HG03342 (cell line): ENCODE measurements around the gene TAS1R2.

Experiments used
- ATAC-seq: cut with Tn5 transposase; IDR thresholded peaks from one replicate; pipeline ENCODE4 v1.9.1; 2021; ENCODE audit warnings: mild to moderate bottlenecking, moderate library complexity; ENCODE audit not compliant: unreplicated experiment

TAS1R2 gene

DNA sequence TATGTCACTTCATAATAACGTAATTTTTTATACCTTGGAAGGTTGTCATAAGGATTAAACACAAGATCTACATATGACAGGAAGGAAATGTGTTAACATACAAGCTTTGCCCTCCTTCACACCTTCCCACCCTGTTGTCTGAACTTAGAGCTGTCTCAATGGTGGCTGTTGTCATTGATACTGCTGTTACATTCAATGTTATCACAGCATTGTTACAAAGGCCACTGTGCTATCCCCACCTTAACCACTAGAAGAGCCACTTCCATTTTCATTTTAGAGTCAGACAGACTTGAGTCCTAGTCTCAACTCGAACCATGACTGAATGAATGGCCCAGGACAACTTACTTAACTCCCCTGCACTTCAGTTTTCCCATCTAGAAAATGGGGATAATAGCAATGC, 31.2 kb downstream of the TAS1R2 start:
- no peak for ATAC-seq

DNA sequence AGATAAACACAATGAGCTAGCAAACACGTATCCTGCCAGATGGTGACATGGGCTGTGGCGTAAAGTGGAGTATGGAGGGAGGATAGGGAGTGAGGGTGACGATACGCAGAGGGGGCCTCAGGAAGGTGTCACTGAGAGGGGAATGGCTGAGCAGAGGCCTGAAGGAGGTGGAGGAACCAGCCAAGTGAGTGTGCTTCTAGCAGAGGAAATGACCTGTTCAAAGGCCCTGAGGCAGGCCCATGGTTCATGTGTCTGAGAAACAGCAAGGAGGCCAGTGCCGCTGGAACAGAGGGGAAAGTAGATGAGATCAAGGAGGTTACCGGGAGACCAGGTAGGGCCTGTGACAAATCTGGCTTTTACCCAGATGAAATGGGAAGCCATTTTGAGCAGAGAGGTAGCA, 36.0 kb downstream of the TAS1R2 start:
- no peak for ATAC-seq

DNA sequence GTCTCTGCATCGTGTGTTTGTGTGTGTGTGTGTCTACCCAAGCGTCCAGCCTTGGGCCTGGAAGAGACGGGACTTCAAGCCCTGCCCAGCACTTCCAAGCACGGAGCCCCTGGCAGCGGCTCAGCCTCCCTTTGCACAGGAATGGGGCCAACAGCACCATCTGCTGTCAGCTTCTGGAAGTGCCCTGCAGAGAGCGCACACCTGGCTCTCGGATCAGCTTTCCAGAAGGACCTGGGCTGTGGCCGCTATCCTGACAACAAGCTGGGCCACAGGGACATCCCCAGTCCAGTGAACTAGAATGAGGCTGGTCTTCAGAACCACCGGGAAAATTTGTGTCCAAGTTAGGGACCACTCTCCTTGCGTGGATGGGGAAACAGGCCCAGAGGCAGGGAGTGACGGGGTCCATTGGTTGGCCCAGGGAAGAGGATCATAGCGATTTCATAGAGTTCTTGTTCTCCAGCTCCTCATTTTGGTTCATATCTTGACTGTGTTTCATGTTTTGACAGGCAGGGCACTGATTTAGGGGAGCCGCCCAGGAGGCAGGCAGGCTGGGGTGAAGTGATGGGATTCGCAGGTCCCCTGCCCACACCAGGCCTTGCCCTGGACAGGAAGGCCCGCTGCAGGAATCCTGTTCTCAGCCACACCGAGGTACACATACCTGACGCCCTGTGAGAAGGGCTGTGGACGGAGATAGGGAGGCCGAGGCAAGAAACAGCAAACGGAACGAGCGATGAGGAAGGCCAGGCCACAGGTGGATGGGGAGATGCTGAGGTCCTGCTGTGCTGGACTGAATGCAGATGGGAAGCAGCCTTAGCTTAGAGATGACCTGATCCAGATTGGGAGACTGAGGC, 38.4 kb downstream of the TAS1R2 start:
- no peak for ATAC-seq

DNA sequence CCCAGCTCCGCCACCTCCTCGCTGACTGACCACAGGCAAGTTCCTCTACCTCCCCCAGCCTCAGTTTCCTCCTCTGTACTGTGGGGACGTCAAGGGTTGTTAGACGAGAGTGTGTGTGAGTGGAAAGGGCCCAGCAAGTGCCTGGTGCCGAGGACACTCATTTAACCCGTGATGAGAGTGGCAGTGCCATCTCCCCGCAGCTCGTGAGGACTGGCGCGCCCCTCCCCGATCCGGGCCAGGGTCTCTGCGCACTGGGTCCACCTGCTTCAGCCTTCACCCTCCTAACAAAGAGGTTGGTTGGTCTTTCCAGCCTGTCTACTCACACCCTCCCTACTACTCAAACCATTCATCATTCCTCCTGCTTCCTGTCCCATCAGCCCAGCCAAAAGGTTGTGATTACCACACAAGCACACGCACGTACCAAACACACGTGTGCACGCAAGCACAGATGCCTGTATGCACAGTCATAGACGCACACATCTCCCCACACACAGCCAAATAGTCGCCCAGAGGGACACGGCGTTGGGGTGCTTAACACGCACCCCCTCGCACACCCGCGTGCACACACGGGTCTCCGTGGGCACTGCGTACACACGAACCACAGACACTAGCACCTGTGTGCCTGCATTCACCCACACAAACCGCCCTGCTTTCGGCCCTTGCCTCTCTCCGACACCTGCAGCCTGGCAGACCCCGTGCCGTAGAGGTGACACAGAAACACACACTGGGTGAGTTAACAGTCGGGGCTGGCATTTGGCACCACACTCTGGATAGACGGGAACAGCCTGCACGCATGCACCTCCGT, 39.3 kb downstream of the TAS1R2 start:
- no peak for ATAC-seq

DNA sequence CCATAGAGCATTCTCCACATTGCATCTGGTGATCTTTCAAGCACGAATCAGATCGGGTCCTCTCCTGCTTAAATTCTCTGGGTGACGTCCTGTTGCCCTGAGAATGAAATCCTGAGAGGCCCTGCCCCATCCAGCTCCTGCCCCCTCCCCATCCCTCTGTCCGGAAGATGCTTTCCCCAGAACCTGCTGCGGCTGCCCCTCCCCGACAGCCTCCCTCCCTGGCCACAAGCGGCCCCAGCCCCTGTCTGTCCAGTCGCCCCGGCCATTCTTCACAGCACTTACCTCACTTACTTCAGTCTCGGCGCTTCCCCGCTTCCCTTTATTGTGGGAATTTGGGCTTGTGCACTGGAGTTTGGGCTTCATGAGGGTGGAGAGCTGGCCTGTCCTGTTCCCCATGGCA, 40.3 kb downstream of the TAS1R2 start:
- ATAC-seq: no peak

DNA sequence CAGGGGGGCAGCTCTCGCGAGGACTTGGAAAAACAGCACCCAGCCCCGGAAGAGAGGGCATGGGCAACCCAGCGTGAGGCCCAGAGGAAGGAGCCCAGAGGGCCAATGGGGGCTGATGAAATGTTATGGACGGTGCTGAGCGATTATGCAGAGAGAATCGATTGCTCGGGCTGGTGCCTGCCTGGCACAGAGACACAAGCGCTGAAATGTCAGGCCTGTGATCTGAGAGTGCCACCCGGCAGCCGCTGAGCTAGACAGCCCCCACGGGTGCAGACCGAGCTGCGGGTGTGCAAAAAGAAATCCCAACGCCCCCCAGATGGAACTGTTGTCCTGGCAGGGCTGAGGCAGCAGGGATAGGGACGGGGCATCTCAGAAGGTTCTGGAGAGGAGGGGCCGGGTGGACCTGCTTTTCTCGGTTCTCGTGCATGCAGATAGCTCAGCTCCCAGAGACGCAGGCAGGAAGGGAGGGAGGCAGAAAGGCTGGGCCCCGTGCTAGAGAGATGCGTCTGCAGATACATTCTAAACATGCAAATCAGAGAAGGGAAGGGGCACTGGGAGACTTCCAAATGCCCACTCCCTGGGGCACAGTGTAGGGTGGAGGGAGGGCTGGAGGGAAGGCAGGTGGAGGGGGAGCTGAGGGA, 41.5 kb downstream of the TAS1R2 start:
- ATAC-seq: no peak

DNA sequence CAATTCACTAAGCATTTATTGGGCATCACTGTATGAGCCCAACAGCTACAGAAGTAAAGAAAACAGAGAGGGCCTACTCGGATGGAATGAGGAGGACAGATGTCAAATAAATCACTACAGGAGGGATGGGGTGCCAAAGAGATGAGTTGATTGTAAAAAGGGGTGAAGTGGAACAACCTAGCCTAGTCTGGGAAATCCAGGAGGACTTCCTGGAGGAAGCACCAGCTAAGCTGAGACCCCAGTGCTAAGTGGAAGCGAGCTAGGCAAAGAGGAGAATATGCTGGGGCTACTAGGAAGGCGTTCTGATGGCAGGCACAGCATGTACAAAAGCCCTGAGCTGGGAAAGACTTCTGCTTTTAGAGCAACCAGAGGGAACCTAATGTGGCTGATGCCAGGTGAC, 42.1 kb downstream of the TAS1R2 start:
- no peak for ATAC-seq

DNA sequence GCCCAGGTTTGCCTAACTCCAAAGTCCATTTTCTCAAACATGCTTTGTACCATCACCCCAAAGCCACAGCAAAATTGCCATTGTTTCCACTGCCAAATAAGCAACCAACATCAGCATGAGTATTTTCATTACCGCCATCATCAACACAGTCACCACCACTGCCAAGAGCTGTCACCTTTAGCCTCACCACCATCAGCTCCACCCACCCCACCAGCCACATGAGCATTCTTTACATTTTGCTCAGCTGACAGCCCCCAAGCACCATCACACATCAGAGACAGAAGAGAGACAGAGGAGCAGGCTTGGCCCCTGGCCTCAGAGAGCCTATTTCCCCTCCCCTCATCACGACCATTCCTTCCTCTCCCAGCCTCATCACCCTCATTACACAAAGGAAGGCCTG, 42.7 kb downstream of the TAS1R2 start:
- ATAC-seq: no peak

DNA sequence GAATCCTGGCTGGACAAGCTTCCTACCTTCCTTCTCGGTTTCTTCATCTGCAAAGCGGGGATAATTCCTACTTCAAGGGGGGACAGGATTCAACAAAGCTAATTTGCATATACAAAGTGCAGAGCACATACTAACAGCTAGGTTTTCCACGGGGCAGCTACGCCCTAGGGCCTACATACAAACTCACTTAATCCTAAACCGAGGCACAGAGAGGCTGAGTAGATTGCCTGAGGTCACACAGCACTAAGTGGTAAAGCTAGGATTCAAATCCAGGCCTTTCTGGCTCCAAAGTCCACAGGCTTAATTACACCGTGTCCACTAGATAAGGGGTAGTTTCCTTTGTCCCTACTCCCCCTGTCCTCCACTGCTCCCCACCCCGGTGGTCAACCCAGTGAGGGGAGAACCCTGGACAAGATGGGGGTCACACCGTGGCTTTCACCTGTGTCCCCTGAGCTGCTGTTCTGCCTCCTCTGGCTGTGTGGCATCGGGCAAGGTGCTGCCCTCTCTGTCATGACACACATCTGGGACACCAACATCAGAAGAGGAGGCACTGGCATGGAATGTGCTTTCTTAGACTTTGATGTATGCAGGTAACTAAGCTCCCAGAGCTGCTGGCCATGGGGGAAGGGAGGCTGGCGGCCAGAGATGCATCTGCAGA, 44.5 kb downstream of the TAS1R2 start:
- ATAC-seq: no peak

DNA sequence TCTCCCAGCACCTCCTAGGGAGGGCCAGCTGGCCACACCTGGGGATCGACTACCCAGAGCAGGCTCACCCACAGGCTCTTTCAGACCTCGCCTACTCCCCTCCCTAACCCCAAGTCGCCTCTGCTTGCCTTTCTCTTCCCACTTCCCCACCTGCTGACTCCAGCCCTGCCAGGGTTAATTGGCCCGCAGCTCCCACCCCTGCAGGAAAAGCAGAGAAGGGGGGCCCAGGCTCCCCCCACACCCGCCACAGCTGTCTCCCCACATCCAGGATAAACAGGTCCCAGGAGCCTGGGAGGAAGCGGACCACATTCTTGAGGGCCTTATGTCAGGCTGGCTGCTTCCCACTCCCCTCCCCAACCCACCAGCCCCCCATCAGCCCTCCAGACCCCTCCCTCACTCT, 45.0 kb downstream of the TAS1R2 start:
- ATAC-seq: no peak

DNA sequence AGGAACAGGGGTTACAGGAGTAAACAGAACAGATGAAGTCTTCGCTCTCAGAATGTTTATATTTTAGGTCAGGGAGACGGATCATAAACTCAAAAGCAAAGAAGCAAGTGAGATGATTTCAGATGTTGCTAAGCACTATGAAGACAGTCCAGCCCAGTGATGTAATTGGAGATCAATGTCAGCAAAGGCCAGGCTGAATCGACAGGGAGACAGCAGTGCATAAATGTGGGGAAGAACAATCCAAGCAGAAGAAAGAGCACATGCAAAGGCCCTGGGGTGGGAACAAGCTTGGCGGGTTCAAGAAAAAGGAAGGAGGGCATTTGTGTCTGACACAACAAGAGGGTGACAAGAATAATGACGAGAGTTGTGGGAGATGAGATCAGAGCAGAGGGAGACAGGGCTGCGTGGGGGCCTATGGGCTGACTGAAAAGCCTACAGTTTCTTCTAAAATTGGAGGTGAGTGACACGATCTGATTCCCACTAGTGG, 47.0 kb downstream of the TAS1R2 start:
- no peak for ATAC-seq

DNA sequence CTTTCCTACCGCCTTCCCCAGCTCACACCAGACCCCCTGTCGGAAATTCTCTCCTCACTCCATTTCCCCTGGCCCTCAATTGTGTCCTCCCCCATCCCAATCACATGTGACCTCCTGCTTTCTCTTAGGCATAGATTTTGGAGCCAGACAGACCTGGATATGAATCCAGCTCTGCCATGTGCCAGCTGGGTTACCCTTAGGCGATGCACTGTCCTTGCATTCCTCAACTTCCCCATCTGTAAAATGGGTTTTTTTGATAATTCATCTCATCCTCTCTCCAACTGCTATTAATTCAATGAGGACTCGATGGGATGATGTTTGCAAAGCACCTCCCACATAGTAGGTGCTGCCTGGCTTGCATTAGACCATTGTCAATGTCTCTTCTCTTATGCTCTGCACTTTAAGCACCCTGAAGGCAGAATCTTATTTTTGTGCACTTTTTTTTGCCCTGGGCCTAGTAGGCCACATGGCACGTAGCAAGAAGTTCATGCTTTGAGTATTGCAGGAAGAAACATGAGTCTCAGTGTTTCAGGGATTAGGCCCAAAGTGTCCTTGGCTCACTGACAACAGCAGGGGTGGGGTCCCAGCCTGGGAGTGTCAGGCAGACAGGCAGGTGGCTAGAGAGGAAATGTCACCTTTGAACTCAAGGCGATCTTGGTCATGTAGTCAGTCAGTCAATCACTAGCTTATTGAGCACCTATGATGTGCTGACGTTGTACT, 47.6 kb downstream of the TAS1R2 start:
- ATAC-seq: no peak

DNA sequence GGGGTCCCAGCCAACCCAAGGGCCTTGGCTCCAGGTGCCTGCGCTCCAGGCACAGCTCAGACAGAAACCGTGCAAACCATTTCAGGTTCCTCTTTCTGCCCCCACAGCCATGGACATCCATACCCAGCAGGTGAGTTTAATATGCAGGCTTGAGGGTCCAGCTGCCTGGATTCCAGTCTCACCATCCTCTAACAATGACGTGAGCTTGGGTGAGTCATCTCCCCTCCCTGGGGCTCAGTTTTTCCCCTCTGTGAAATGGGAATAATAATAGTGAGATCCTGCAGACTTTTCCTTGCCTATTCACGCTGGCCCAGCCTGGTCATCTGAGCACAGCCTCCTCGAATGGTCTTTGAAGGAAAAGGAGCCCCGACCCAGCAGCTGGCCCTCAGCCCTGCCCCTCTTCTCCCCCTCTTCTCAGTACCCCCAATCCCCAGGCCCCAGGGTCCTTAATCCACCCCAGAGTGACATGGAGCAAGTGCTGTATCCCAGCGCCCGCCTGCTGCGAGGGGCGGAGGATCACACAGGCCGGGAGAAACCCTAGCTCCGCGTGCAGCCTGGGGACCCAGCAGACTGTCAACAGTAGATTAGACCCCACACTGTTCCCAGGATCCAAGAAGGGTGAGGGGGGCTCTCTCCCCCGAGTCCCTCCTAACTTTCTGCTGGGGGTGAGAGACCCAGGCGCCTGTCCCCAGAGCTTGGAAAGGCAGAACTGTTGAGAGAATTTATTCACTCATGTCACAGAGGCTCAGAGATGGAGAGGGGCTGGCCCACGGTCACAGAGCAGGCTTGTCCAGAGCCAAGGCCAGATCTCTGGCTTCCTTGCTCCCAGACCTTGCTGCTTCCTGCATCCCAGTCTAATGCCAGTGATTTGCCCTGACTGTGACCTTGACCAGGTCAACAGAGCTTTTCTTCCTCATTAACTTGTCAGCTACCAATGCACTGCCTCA, 49.2 kb downstream of the TAS1R2 start:
- no peak for ATAC-seq

DNA sequence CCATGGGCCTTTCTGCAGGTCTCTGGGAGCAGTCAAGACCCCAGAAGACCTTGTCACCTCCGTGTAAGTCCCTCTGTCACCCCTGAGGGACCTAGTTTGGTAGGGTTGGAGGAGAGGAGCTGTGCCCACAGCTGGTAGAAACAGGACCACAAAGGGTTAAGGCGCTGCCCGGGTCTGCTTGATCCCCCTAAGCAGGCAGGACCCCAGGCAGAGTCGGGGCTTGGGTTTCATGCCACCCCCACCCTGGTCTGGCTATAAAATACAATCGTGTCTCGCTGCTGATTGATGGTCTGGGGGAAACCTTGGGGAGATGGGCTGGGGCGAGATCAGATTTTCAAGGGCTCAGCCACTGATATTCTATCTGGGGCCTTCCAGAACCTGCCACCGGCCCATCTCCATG, 50.9 kb downstream of the TAS1R2 start:
- ATAC-seq: no peak

DNA sequence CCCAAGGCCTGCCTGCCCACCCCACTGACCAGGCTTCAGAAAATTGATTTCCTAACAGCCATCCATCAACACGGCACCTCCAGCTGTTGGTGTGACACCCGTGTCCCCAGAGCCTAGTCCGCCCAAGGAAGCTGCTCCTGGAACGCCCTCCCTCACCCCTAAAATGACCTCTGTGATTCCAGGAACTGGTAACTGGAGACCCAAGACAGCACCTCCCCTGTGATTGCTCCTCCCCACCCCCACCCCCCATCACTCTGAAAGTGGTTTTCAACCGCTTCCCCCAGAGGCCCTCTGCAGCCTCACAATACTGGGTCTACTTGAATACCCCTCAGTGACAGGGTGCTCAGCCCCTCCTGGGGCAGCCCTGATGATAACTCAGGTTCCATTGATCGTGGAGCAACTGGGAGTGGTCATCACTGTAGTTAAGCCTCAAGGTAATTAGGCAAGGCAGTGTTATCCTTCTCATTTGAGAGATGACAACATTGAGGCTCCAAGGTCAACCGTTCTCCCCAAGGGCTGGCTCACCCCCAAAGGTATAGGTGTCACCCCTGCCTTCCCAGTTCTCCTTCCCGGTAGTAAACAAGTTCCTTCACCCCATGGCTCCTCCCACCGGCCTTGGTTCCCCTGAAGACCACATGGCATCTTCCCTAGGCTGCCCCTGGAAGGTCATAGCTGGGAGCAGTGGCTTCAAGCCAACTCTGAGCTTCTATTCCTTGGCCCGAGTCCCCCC, 52.0 kb downstream of the TAS1R2 start:
- ATAC-seq: no peak

DNA sequence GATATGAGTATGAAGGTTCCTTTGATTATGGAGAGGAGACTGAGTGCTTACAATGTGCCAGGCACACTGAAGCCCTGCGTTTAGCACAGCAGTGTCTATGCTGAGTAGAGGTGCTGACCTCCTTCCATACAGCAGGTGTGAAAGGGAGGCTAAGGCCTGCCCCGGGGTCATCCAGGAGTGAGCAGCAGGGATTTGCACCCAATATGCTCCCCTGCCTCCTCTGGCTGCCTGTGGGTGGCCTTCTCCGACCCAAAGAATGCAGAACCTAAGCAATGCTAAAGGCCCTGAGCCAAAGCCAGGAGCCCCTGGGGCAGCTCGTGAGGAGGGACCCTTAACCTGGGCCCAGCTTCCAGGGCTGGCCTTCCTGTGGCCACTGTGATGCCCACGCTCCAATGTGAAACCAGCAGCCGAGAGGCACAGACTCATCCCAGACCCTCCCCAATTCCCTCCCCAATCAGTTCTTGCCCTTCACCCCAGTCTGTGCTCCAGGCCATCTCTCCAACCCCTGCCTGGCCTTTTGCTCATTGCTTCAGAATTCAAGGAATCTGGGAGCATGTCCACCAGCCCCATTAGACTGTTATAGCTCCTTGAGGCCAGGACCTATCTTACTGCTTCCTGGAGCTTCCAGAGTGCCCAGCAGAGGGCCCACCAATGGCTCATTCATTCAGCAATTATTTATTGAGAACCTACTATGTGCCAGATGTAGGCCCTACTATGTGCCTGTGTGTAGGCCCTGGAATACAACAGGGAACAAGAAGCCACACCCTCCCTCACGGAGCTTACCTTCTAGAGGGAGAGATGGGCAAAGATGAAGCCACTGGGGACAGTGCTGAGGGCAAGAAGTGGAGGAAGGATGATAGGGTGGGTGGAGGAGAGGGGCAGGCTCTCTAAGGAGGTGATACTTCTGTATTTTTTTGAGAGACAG, 53.3 kb downstream of the TAS1R2 start:
- ATAC-seq: no peak

DNA sequence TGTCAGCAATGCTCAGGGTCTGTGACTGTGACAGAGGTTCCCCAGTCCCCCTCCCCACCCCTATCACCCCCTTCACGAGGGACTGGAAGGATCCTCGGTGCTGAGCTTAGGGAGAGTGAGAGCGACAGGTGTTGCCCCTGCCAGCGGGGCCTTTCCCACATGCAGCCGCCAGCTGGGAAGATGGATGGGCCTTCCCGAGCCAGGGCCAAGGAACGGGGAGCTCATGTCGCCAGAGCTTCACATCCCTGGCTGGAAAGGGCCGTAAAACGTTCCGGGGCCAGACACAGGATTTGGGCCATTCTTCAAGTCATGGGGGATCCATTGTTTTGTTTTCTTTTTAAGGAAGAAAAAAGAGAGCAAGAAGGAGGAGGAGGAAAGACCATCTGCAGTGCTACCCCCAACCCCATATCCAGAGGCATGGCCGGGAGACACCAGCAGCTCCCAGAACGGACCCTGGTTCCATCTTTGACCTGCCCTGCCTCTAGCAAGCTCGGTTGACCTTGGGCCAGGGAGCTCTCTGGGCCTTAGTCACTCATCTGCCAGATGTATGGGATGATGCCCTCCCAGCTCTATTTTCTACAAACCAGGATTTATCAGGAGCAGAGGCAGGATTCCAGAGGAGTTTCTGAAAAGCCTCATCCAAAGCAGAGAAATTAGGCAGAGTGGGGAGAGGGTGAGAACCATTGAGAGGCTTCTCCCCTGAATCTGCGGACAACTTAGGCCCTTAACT, 54.1 kb downstream of the TAS1R2 start:
- no peak for ATAC-seq
